Trophoblast cell (in vitro differentiated cells and primary cell): ENCODE data around the gene PML.

Experiments
- DNase-seq, 2 donors: peaks; one replicate each; pipeline ENCODE4 v3.0.0-alpha.2; 2016
- H2AFZ ChIP-seq: 2 replicates; pipeline ENCODE4 v1.6.1; 2013; ENCODE audit warnings: low read length, moderate library complexity, mild to moderate bottlenecking; ENCODE audit not compliant: insufficient read depth, poor library complexity
- H2AK5ac ChIP-seq: 2 replicates; pipeline ENCODE4 v1.6.1; 2013; ENCODE audit warnings: mild to moderate bottlenecking, low read length
- H2BK120ac ChIP-seq: 2 replicates; pipeline ENCODE4 v1.6.1; 2013; ENCODE audit warnings: low read length, mild to moderate bottlenecking, moderate library complexity; ENCODE audit not compliant: insufficient read depth, poor library complexity
- H2BK12ac ChIP-seq: 2 replicates; pipeline ENCODE4 v1.6.1; 2013; ENCODE audit warnings: mild to moderate bottlenecking, low read length, moderate library complexity
- H2BK5ac ChIP-seq: 2 replicates; pipeline ENCODE4 v1.6.1; 2013; ENCODE audit warnings: low read length, low read depth, moderate library complexity, mild to moderate bottlenecking; ENCODE audit not compliant: poor library complexity
- H3K14ac ChIP-seq: 2 replicates; pipeline ENCODE4 v1.6.1; 2013; ENCODE audit warnings: mild to moderate bottlenecking, low read length
- H3K18ac ChIP-seq: 2 replicates; pipeline ENCODE4 v1.6.1; 2013; ENCODE audit warnings: mild to moderate bottlenecking, low read length
- H3K23ac ChIP-seq: 2 replicates; pipeline ENCODE4 v1.6.1; 2013; ENCODE audit warnings: low read length
- H3K27ac ChIP-seq: 2 replicates; pipeline ENCODE4 v1.5.1; 2013; ENCODE audit warnings: low read depth, mild to moderate bottlenecking, inconsistent platforms, low read length, moderate library complexity
- H3K27me3 ChIP-seq: 2 replicates; pipeline ENCODE4 v1.6.1; 2013; ENCODE audit warnings: inconsistent platforms, mild to moderate bottlenecking, low read length, moderate library complexity; ENCODE audit not compliant: insufficient read depth
- H3K36me3 ChIP-seq, 2 experiments: 1 replicate in 1 of 2; 2 replicates in 1 of 2; pipeline ENCODE4 v1.6.1; 2013; ENCODE audit warnings: low read length in 2 of 2, mild to moderate bottlenecking in 2 of 2, moderate library complexity in 1 of 2; ENCODE audit not compliant: insufficient read depth in 2 of 2, control insufficient read depth in 1 of 2
- H3K4ac ChIP-seq: 2 replicates; pipeline ENCODE4 v1.6.1; 2013; ENCODE audit warnings: low read depth, mild to moderate bottlenecking, low read length, moderate library complexity
- H3K4me1 ChIP-seq, 2 experiments: 1 replicate in 1 of 2; 2 replicates in 1 of 2; pipeline ENCODE4 v1.6.1; 2013; ENCODE audit warnings: low read length in 2 of 2, mild to moderate bottlenecking in 2 of 2, moderate library complexity in 1 of 2; ENCODE audit not compliant: insufficient read depth in 2 of 2, control insufficient read depth in 1 of 2
- H3K4me2 ChIP-seq: 2 replicates; pipeline ENCODE4 v1.6.1; 2013; ENCODE audit warnings: inconsistent platforms, mild to moderate bottlenecking, low read length, moderate library complexity
- H3K4me3 ChIP-seq: 2 replicates; pipeline ENCODE4 v1.5.1; 2013; ENCODE audit warnings: mild to moderate bottlenecking, low read depth, low read length, inconsistent platforms
- H3K79me1 ChIP-seq: one replicate; pipeline ENCODE4 v1.6.1; 2013; ENCODE audit warnings: low read length
- H3K79me2 ChIP-seq: 2 replicates; pipeline ENCODE4 v1.6.1; 2013; ENCODE audit warnings: low read length, mild to moderate bottlenecking; ENCODE audit not compliant: control insufficient read depth, insufficient read depth, poor library complexity
- H3K9ac ChIP-seq: 2 replicates; pipeline ENCODE4 v1.6.1; 2013; ENCODE audit warnings: mild to moderate bottlenecking, low read length
- H3K9me3 ChIP-seq: 2 replicates; pipeline ENCODE4 v1.6.1; 2013; ENCODE audit warnings: low read depth, mild to moderate bottlenecking, control low read depth, inconsistent platforms, low read length; ENCODE audit not compliant: insufficient read depth
- H4K12ac ChIP-seq: 2 replicates; pipeline ENCODE4 v1.6.1; 2013; ENCODE audit warnings: low read depth, mild to moderate bottlenecking, low read length, moderate library complexity
- H4K8ac ChIP-seq: 2 replicates; pipeline ENCODE4 v1.6.1; 2013; ENCODE audit warnings: low read depth, mild to moderate bottlenecking, low read length, moderate library complexity
- H4K91ac ChIP-seq: one replicate; pipeline ENCODE4 v1.6.1; 2013; ENCODE audit warnings: low read depth, mild to moderate bottlenecking, low read length, moderate library complexity
- WGBS: extraction: QIAGEN DNeasy Blood & Tissue Kit; methylation state at CpG from one replicate; pipeline ENCODE4 v1.1.7; 2013; ENCODE audit warnings: missing lambda C conversion rate; ENCODE audit not compliant: insufficient read length, insufficient coverage; ENCODE audit errors: extremely low coverage; 5-methylcytosine and 5-hydroxymethylcytosine counted together

Gene PML

GRCh38 chr15:74043425-74044266 lies 49.1 kb downstream of the PML start:
- H3K27me3 ChIP-seq, result no peaks in the 10 kb centered on the region
- H3K9ac ChIP-seq, result no peak overlapping the region
- H3K14ac ChIP-seq, result no peak overlapping the region
- no peak overlapping the region for H3K27ac ChIP-seq
- no peak overlapping the region for H4K91ac ChIP-seq
- H3K4me3 ChIP-seq, result no peak overlapping the region
- H3K79me1 ChIP-seq, result no peaks in the 10 kb centered on the region
- no peak overlapping the region for H4K8ac ChIP-seq
- no peaks in the 10 kb centered on the region for H3K79me2 ChIP-seq
- no peak overlapping the region for H3K4me2 ChIP-seq
- H3K23ac ChIP-seq, result no peak overlapping the region
- WGBS, result no CpG with 5 or more reads among the region's 7 CpGs
- H3K4me1 ChIP-seq, result no peaks in the 10 kb centered on the region
- no peak overlapping the region for H3K18ac ChIP-seq
- DNase-seq, result no peak
- no peaks in the 10 kb centered on the region for H3K36me3 ChIP-seq
- H3K9me3 ChIP-seq, result peaks cover 2% of the 10 kb centered on the region
- H2AFZ ChIP-seq, result no peak overlapping the region
- H3K4ac ChIP-seq, result no peak overlapping the region
- no peak overlapping the region for H2AK5ac ChIP-seq
- no peak overlapping the region for H4K12ac ChIP-seq
- no peak overlapping the region for H2BK12ac ChIP-seq
- H2BK120ac ChIP-seq, result no peak overlapping the region
- H2BK5ac ChIP-seq, result no peak overlapping the region

- DNase-seq, result no peak
- no peak overlapping the region for H3K4me3 ChIP-seq
- H3K18ac ChIP-seq, result no peak overlapping the region
- no peaks in the 10 kb centered on the region for H3K36me3 ChIP-seq
- H2AFZ ChIP-seq, result no peak overlapping the region
- H3K4me2 ChIP-seq, result no peak overlapping the region
- no peaks in the 10 kb centered on the region for H3K4me1 ChIP-seq
- no CpG with 5 or more reads among the region's 31 CpGs for WGBS
- no peak overlapping the region for H4K8ac ChIP-seq
- H4K12ac ChIP-seq, result no peak overlapping the region
- H2BK120ac ChIP-seq, result no peak overlapping the region
- H3K9me3 ChIP-seq, result peaks cover 2% of the 10 kb centered on the region
- no peaks in the 10 kb centered on the region for H3K79me2 ChIP-seq
- no peak overlapping the region for H4K91ac ChIP-seq
- H3K27ac ChIP-seq, result no peak overlapping the region
- H3K27me3 ChIP-seq, result no peaks in the 10 kb centered on the region
- no peaks in the 10 kb centered on the region for H3K79me1 ChIP-seq
- no peak overlapping the region for H2BK5ac ChIP-seq
- no peak overlapping the region for H2BK12ac ChIP-seq
- no peak overlapping the region for H2AK5ac ChIP-seq
- no peak overlapping the region for H3K23ac ChIP-seq
- H3K9ac ChIP-seq, result no peak overlapping the region
- H3K4ac ChIP-seq, result no peak overlapping the region
- no peak overlapping the region for H3K14ac ChIP-seq
Measured at GRCh38 chr15:74044267-74045110, 50.0 kb downstream of the PML start.

DNA sequence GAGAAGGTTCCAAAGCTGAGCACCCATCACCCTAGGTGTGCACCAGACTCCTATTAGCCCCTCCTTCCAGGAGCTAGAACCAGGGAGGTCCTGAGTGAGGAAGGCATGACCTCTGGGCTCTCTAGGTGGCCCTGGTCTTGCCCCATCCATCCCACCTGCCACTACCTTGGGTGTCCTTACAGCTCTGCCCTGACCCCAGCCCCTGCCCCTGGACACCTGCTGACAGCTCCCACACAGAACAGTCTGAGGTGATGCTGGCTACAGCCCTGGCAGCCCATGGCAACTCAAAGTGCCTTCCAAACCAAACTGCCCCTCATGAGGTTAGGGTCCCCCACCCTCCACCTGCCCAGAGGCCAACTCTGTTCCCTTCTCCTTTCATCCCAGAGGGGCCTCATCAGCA lies 50.7 kb downstream of the PML start:
- Histone ChIP-seq H3K79me2 (no peaks in the 10 kb centered on the region), H3K4me2 (no peak overlapping the region), H3K27me3 (no peaks in the 10 kb centered on the region), H2AK5ac (no peak overlapping the region), H3K9ac (no peak overlapping the region), H3K27ac (no peak overlapping the region), H3K4me3 (no peak overlapping the region), H2BK5ac (no peak overlapping the region), H4K8ac (no peak overlapping the region), H2BK12ac (no peak overlapping the region), H2BK120ac (no peak overlapping the region), H3K4ac (no peak overlapping the region), H3K23ac (no peak overlapping the region), H4K91ac (no peak overlapping the region), H3K36me3 (no peaks in the 10 kb centered on the region), H3K4me1 (no peaks in the 10 kb centered on the region), H4K12ac (no peak overlapping the region), H2AFZ (no peak overlapping the region), H3K18ac (no peak overlapping the region), H3K9me3 (peaks cover 2% of the 10 kb centered on the region), H3K79me1 (no peaks in the 10 kb centered on the region), H3K14ac (no peak overlapping the region)
- DNase-seq, result no peak

DNA sequence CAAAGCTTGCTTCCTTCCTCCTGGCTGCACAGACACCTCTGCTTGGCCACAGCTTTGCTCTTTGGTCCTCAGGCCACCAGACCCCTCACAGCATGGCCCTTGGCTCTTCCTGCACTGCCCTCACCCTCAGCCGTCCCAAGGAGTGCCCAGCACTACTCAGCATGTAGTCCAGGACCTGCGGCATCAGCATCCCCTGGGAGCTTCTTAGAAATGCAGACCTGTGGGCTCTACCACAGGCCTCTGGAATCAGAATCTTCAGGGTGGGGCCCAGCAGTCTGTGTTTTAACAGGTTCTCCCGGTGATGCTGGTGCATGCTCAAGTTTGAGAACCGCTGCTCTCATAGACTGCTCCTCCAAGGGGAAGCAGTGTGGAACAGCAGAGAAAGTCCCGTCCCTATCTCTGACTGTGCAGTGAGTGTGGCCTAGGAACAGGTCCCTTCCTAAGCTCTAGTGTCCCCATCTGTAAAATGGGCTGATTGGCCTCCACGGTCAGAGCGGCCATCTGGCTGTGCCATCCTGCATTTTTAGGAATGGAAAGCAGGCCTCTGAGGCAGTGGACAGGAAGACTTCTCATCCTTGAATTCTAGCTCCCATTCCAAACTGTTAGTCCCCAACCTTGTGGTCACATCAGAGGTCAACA lies 51.2 kb downstream of the PML start:
- H4K8ac ChIP-seq, result no peak overlapping the region
- H3K79me1 ChIP-seq, result peaks cover 1% of the 10 kb centered on the region
- no peak overlapping the region for H3K9ac ChIP-seq
- no CpG with 5 or more reads among the region's 7 CpGs for WGBS
- no peaks in the 10 kb centered on the region for H3K79me2 ChIP-seq
- no peak overlapping the region for H3K4me2 ChIP-seq
- no peak overlapping the region for H3K4me3 ChIP-seq
- peaks cover 2% of the 10 kb centered on the region in 2 experiments for H3K4me1 ChIP-seq
- peaks cover 2% of the 10 kb centered on the region for H3K9me3 ChIP-seq
- H3K4ac ChIP-seq, result no peak overlapping the region
- H4K91ac ChIP-seq, result no peak overlapping the region
- H2BK12ac ChIP-seq, result no peak overlapping the region
- no peak overlapping the region for H3K14ac ChIP-seq
- no peak overlapping the region for H4K12ac ChIP-seq
- H3K27me3 ChIP-seq, result no peaks in the 10 kb centered on the region
- no peak overlapping the region for H3K18ac ChIP-seq
- H3K36me3 ChIP-seq, result no peaks in the 10 kb centered on the region
- no peak overlapping the region for H2AFZ ChIP-seq
- no peak overlapping the region for H2BK120ac ChIP-seq
- no peak overlapping the region for H3K23ac ChIP-seq
- H2BK5ac ChIP-seq, result no peak overlapping the region
- no peak for DNase-seq
- no peak overlapping the region for H3K27ac ChIP-seq
- H2AK5ac ChIP-seq, result no peak overlapping the region
